Mesothelial cell of epicardium (in vitro differentiated cells): ENCODE data around the gene FBXL16. TPM values are rescaled to one million over a fixed set of nuclear protein-coding genes. Genes with fewer than 3 reads are reported as not detected.

Experiments used
- DNase-seq, 2 experiments: peaks; one replicate each; pipeline ENCODE4 v3.0.0; 2021; ENCODE audit warnings: low spot score in 2 of 2; ENCODE audit not compliant: unreplicated experiment in 2 of 2
- H3K27ac Mint-ChIP-seq: 2 replicates; pipeline ENCODE4 v1.8.0; 2021; ENCODE audit warnings: mixed read lengths
- H3K27me3 Mint-ChIP-seq: 2 replicates; pipeline ENCODE4 v1.8.0; 2021; ENCODE audit warnings: low read depth, mixed read lengths
- H3K36me3 Mint-ChIP-seq: 2 replicates; pipeline ENCODE4 v1.8.0; 2021; ENCODE audit warnings: mixed read lengths
- H3K4me1 Mint-ChIP-seq: 2 replicates; pipeline ENCODE4 v1.8.0; 2021; ENCODE audit warnings: mixed read lengths
- H3K4me3 Mint-ChIP-seq: 2 replicates; pipeline ENCODE4 v1.8.0; 2021; ENCODE audit warnings: mild to moderate bottlenecking, moderate library complexity, mixed read lengths
- H3K9me3 Mint-ChIP-seq: 2 replicates; pipeline ENCODE4 v1.8.0; 2021; ENCODE audit warnings: mixed read lengths
- CTCF ChIP-seq: fragments of 200-600 bp; sonication (generic); IDR thresholded peaks from one replicate; pipeline ENCODE4 v1.5.0; 2021; ENCODE audit warnings: antibody characterized with exemption; ENCODE audit not compliant: unreplicated experiment
- total RNA-seq: library from RNA; stranded (reverse); gene quantifications from 3 replicates; pipeline ENCODE4 v1.2.1, GENCODE V29; 2021

FBXL16 gene
- total RNA-seq, 1 donor from 2014 or later: 0.85 TPM

GRCh38 chr16:661184-661821, 44.3 kb downstream of the FBXL16 start:
- no peaks in the 10 kb centered on the region for H3K9me3 Mint-ChIP-seq
- DNase-seq: no peak
- H3K27me3 Mint-ChIP-seq: no peaks in the 10 kb centered on the region
- peak overlapping the region; percentile 43 for H3K27ac Mint-ChIP-seq
- TF ChIP-seq CTCF: peak; percentile 19
- H3K4me1 Mint-ChIP-seq: peaks cover 5% of the 10 kb centered on the region
- peak overlapping the region; percentile 41 for H3K4me3 Mint-ChIP-seq
- no peaks in the 10 kb centered on the region for H3K36me3 Mint-ChIP-seq

GRCh38 chr16:660459-661183, 45.0 kb downstream of the FBXL16 start:
- Mint-ChIP-seq H3K9me3 (no peaks in the 10 kb centered on the region), H3K27ac (peak overlapping the region; percentile 43), H3K36me3 (no peaks in the 10 kb centered on the region), H3K4me1 (peaks cover 5% of the 10 kb centered on the region), H3K4me3 (peak overlapping the region; percentile 41), H3K27me3 (no peaks in the 10 kb centered on the region)
- TF ChIP-seq CTCF: peak; percentile 62
- peak; percentile 74 to 81 for DNase-seq

GRCh38 chr16:660132-660458, 45.5 kb downstream of the FBXL16 start:
- Mint-ChIP-seq H3K4me1 (peaks cover 5% of the 10 kb centered on the region), H3K4me3 (no peak overlapping the region), H3K27me3 (no peaks in the 10 kb centered on the region), H3K9me3 (no peaks in the 10 kb centered on the region), H3K36me3 (no peaks in the 10 kb centered on the region), H3K27ac (no peak overlapping the region)
- no peak for TF ChIP-seq CTCF
- no peak for DNase-seq

GRCh38 chr16:659618-660017, 46.0 kb downstream of the FBXL16 start:
- H3K36me3 Mint-ChIP-seq: no peaks in the 10 kb centered on the region
- DNase-seq: no peak
- no peaks in the 10 kb centered on the region for H3K9me3 Mint-ChIP-seq
- H3K4me3 Mint-ChIP-seq: no peak overlapping the region
- H3K27me3 Mint-ChIP-seq: no peaks in the 10 kb centered on the region
- no peak for TF ChIP-seq CTCF
- H3K4me1 Mint-ChIP-seq: peaks cover 5% of the 10 kb centered on the region
- H3K27ac Mint-ChIP-seq: no peak overlapping the region

GRCh38 chr16:658679-659571, 46.7 kb downstream of the FBXL16 start:
- H3K36me3 Mint-ChIP-seq: no peaks in the 10 kb centered on the region
- no peaks in the 10 kb centered on the region for H3K9me3 Mint-ChIP-seq
- no peak overlapping the region for H3K4me3 Mint-ChIP-seq
- no peak for DNase-seq
- no peak overlapping the region for H3K27ac Mint-ChIP-seq
- H3K4me1 Mint-ChIP-seq: peaks cover 5% of the 10 kb centered on the region
- no peaks in the 10 kb centered on the region for H3K27me3 Mint-ChIP-seq
- TF ChIP-seq CTCF: no peak
